Measurements from ENCODE around the gene TRMO. TPM values are rescaled to one million over a fixed set of nuclear protein-coding genes. Genes with fewer than 3 reads are reported as not detected.

Gene TRMO
- total RNA-seq, 1 experiment from 2014 or later, result 10.3 TPM

GRCh38 chr9:97860451-97861147 is 61.7 kb downstream of the TRMO start:
- H3K4me3 Mint-ChIP-seq (ENCODE audit: unreplicated experiment), result no peak overlapping the region
- ChIA-PET POLR2A (no interaction called here), CTCF (interaction anchor here (1.6 kb wide), 1 partner anchor 41 kb away, joined by 3 read pairs; no protein-coding TSS in a partner anchor)
- no peak overlapping the region for H3K27ac Mint-ChIP-seq (ENCODE audit: low read depth, unreplicated experiment)
- intact Hi-C loops (cut with micrococcal nuclease), result no loop called here
- no TSS peak for BruUV-seq (replicated peaks)
- TF ChIP-seq CTCF (IDR thresholded peaks at IDR 0.05; ENCODE audit: unreplicated experiment), result no peak
- H3K9me3 Mint-ChIP-seq (ENCODE audit: unreplicated experiment), result no peaks in the 10 kb centered on the region
- DNase-seq (ENCODE audit: unreplicated experiment), result no peak
- H3K36me3 Mint-ChIP-seq (ENCODE audit: insufficient read depth, unreplicated experiment), result no peaks in the 10 kb centered on the region
- H3K4me1 Mint-ChIP-seq (ENCODE audit: insufficient read depth, unreplicated experiment), result no peaks in the 10 kb centered on the region
- H3K27me3 Mint-ChIP-seq (ENCODE audit: insufficient read depth, unreplicated experiment), result peaks cover 33% of the 10 kb centered on the region

GRCh38 chr9:97859346-97859745 is 63.0 kb downstream of the TRMO start:
- no peak overlapping the region for H3K4me3 Mint-ChIP-seq (ENCODE audit: unreplicated experiment)
- CTCF ChIA-PET, result no interaction called here
- H3K27ac Mint-ChIP-seq (ENCODE audit: low read depth, unreplicated experiment), result no peak overlapping the region
- no peak for DNase-seq (ENCODE audit: unreplicated experiment)
- intact Hi-C loops (cut with micrococcal nuclease), result no loop called here
- peaks cover 36% of the 10 kb centered on the region for H3K27me3 Mint-ChIP-seq (ENCODE audit: insufficient read depth, unreplicated experiment)
- no peaks in the 10 kb centered on the region for H3K4me1 Mint-ChIP-seq (ENCODE audit: insufficient read depth, unreplicated experiment)
- no peaks in the 10 kb centered on the region for H3K36me3 Mint-ChIP-seq (ENCODE audit: insufficient read depth, unreplicated experiment)
- POLR2A ChIA-PET, result interaction anchor here (0.7 kb wide), 1 partner anchor 256 kb away, joined by 4 read pairs; no protein-coding TSS in a partner anchor
- no peaks in the 10 kb centered on the region for H3K9me3 Mint-ChIP-seq (ENCODE audit: unreplicated experiment)
- BruUV-seq (replicated peaks), result no TSS peak
- no peak for TF ChIP-seq CTCF (IDR thresholded peaks at IDR 0.05; ENCODE audit: unreplicated experiment)

GRCh38 chr9:97858826-97859225 is 63.5 kb downstream of the TRMO start:
- Mint-ChIP-seq H3K36me3 (ENCODE audit: insufficient read depth, unreplicated experiment) (no peaks in the 10 kb centered on the region), H3K27me3 (ENCODE audit: insufficient read depth, unreplicated experiment) (peaks cover 36% of the 10 kb centered on the region), H3K4me3 (ENCODE audit: unreplicated experiment) (no peak overlapping the region), H3K27ac (ENCODE audit: low read depth, unreplicated experiment) (no peak overlapping the region), H3K4me1 (ENCODE audit: insufficient read depth, unreplicated experiment) (no peaks in the 10 kb centered on the region), H3K9me3 (ENCODE audit: unreplicated experiment) (no peaks in the 10 kb centered on the region)
- intact Hi-C loops (cut with micrococcal nuclease), result no loop called here
- ChIA-PET CTCF (no interaction called here), POLR2A (interaction anchor here (0.7 kb wide), 1 partner anchor 256 kb away, joined by 4 read pairs; no protein-coding TSS in a partner anchor)
- BruUV-seq (replicated peaks), result no TSS peak
- no peak for TF ChIP-seq CTCF (IDR thresholded peaks at IDR 0.05; ENCODE audit: unreplicated experiment)
- no peak for DNase-seq (ENCODE audit: unreplicated experiment)

- no TSS peak for BruUV-seq (replicated peaks)
- TF ChIP-seq CTCF (IDR thresholded peaks at IDR 0.05; ENCODE audit: unreplicated experiment), result no peak
- Mint-ChIP-seq H3K27ac (ENCODE audit: low read depth, unreplicated experiment) (no peak overlapping the region), H3K4me1 (ENCODE audit: insufficient read depth, unreplicated experiment) (no peaks in the 10 kb centered on the region), H3K4me3 (ENCODE audit: unreplicated experiment) (no peak overlapping the region), H3K27me3 (ENCODE audit: insufficient read depth, unreplicated experiment) (peaks cover 36% of the 10 kb centered on the region), H3K36me3 (ENCODE audit: insufficient read depth, unreplicated experiment) (no peaks in the 10 kb centered on the region), H3K9me3 (ENCODE audit: unreplicated experiment) (no peaks in the 10 kb centered on the region)
- no peak for DNase-seq (ENCODE audit: unreplicated experiment)
- CTCF ChIA-PET, result no interaction called here
- intact Hi-C loops (cut with micrococcal nuclease), result no loop called here
- POLR2A ChIA-PET, result no interaction called here
These were observed 63.9 kb downstream of the TRMO start for GRCh38 chr9:97858393-97858713.
